Stimulated activated CD4-positive, alpha-beta T cell treated with anti-CD3 and anti-CD28 coated beads, Interleukin-12 subunit alpha, Interleukin-12 subunit beta, amount 100 ng/mL, for 48 hours (primary cell): ENCODE measurements around the gene STARD10.

ENCODE experiments used
- DNase-seq, 3 donors: peaks; one replicate each; pipeline ENCODE4 v3.0.0-alpha.2; 2020; ENCODE audit warnings: low read depth in 2 of 3, low spot score in 1 of 3

STARD10 gene

DNA sequence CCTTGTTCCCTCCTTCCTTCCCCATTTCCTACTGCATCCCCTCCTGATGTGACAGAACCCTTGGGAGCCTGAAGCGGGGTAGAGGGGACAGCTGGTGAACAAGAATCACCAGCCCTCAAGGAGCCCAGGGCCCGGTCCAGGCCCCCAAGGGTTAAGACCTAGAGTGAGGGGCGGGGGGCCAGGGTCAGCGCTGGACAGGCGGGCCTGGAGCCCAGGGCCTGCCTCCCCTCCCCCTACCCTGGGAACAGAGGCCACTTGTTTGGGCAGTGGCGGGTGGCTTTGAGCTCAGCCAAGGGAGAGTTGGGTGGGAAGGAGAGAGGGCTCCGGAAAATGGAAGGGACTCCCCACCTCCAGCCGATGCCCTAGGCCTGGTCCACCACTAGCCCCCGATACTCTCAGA is 43.8 kb downstream of the STARD10 start:
- DNase-seq: no peak

DNA sequence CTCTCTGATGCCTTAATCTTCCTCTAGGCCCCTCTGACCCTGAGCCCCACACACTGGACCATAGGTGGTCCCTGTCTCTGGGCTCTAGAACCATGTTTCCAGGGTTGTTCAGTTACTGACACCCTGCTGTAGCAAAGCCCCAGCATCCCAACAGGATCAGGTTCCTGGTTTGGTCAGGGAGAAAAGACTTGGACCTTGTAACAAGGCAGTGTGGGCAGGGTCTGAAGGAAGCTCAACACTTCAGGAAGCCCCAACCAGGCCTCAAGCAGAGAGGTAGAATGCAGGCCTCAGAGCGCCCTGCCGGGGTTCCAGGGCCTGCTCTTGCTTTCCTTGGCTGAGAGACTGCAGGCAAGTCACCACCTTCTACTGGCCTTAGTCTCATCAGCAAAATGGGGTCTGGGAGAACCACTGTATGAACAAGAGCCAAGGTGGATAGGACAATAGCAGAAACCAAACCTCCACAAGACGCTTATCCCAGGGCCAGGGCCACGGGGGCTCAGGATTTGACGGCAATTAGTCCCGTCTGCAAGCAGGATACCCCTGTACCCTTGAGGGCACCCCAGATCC is 46.5 kb downstream of the STARD10 start:
- DNase-seq: no peak

DNA sequence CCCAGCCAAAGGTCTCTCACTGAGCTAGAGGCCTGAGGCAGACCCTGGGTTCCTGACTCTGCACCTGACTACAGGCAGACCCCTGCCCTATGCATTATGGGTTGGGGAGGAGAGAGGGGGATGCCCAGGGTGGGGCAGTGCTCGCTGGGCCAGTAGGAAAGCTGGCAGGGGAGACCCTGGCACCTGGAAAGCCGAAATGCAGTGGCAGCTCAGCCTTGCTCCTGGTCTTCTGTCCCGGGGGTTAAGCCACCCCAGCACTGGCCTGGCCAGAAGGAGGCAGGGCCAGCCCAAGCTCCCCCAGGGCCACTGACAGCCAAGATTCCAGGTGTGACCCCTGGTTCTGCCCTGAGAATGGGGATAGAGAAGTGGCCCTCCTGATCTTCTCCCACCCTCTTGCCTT is 47.0 kb downstream of the STARD10 start:
- no peak for DNase-seq

DNA sequence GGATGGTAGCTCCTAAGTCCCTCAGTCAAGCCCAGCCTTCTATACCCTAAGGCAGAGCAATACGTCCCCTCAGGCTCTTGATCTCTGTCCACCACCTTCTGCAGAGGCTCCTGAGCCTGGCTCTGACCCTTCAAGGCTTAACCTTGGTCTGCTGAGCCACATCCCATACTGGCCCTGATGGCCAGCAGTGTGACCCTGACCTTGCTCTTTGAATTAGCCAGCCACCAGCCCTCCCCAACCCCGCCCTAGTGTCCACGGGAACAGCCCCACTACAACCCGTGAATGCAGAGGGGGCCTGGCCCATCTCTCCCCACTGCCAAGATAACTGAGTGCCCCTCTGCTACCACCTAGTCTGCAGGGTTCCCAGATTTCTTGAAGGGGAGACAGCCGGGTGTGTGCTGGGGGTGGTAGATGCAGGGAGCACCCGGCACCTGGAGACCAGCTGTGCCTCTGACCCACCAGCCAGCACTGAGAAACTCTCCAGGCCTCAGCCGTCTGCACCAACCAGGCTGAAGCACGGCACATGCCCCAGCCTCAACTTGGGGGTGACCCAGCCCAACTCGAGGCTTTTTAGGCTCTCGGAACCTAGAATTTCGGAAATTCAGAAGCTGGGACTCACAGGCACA is 47.8 kb downstream of the STARD10 start:
- DNase-seq: no peak

DNA sequence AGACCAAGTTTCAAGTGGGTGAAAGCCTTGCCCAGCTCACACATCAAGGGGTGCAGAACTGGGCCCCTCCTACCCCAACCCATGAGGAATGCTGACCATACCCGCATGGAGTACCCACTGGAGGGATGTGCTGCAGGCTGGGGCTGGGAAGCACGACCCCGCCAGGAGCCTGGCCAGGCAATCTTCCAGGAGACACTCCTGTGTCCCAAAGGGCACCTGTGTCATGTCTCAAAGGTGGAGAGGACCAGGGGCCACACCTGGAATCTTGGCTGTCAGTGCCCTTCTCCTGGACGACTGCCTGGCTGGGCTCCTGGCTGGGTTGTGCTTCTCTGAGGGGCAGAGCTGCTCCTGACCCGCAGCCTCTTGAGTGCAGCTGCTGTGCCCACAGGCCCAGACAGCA is 48.3 kb downstream of the STARD10 start:
- no peak for DNase-seq

DNA sequence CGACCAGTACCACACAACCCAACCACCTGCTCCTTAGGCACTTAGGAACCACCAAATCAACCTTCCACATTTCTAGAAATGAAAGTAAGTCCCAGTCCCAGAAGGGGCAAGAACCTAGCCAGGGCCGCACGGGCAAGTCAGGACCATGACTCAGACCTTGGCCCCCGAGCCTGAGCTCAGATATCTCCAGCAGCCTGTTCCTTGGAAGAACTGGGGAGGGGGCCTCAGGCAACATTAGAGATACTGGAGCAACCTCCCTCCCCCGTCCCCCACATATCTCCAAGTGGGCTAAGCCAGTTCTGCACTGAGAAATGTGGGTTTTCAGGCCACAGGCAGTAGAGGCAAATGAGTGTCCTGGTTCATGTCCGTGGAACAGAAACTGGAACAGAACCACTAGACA is 49.4 kb downstream of the STARD10 start:
- no peak for DNase-seq

DNA sequence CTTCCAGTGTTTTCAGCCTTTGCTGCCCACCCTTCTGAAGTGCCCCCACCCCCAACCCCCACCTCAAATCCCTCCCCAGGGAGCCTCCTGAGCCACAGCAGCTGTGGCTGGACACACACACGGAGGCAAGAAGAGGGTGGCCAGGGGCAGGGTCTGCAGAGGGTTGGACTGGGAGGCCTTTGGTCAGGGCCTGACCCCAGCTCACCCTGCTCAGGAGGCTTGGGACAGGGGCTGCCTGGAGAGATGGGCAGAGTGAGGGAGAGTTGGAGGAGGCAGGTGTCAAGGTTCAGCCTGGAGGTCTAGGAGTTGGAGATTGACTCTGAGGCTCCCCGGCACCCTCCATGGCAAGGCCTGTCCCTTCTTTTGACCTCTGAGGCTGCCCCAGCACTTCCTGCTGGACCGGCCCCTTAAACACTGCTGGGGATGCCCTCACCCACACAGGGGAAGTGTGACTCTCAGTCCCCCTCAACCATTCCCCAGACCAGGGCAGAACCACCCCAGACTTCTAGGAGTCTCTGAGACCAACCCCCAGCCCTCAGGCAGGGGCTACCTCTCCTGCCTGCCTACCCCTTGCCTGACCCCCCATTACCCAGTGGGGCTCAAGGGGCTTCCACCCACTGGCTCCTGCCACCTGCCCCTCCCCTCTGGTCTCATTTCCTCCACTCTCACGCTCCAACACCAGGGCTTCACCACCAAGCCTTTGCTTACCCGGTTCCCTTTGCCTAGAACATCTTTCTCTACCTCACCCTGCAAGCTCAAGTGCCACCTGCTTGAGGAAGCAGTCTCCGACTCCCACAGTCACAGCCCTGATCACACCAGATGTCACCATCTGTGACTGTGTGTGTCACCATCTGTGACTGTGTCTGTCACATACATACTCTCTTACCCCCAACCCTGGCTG is 50.3 kb downstream of the STARD10 start:
- DNase-seq: no peak

DNA sequence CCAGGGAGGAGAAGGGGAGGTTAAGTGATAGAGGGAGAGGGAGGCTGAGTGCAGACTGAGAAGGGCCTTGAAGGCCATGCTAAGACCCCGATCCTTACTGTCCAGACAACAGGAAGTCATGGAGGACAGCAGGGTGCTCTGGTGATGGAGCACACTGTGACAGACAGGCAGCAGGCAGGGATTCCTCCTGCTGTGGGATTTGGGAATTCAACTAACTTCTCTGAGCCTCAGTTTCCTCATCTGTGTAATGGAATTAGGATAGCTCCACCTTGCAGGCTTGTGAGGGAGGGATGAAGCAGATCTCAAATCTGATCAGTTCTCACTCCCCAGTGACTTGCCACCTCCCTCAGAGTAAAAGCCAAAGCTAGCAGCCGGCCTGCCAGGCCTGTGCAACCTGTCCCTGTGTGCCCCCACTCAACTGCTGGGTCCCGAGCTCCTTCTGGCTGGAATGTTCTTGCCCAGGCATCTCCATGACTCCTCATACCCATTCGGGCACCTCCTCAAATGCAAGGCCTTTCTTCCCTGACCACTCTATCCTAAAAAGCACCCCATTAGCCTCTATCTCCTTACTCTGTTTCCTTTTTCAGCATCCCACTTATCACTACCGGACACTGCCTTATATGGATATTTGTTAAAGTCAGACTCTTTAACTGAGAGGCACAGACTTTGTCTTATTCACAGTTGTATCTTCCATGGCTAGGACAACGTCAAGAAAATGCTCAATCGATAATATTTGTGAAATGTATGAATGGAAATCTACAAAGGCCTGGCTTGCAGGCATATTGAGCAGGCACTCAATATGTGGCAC is 51.1 kb downstream of the STARD10 start:
- DNase-seq: no peak

DNA sequence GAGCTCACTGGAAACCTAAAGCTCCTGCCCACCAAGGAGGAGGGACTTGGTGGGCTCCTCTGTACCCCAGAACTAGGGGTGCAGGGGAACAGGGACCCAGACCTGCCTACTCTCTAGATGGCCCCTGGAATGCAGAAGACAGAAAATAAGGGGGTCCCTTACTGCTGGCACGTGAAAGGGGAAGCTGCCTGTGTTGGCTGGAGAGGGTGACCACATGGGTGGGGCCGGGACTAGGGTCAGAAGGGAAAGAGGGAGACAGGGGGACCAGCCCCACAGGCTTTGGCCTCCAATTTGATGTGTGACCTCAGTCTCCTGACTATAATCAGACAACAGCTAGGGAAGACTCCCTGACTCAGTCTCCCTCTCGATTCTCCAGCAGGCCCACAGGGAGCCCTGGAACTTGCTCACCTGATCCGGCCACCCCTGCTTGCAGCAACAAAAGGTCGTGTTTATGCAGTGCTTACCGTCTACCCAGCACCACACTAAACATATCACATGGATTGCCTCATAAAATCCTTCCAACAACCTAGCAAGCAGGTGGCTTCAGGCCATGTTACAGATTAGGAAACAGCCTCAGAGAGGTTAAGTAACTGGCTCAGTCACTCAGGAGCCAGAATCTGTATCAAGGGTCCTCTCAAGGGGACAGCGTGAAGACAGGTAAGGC is 51.9 kb downstream of the STARD10 start:
- no peak for DNase-seq

DNA sequence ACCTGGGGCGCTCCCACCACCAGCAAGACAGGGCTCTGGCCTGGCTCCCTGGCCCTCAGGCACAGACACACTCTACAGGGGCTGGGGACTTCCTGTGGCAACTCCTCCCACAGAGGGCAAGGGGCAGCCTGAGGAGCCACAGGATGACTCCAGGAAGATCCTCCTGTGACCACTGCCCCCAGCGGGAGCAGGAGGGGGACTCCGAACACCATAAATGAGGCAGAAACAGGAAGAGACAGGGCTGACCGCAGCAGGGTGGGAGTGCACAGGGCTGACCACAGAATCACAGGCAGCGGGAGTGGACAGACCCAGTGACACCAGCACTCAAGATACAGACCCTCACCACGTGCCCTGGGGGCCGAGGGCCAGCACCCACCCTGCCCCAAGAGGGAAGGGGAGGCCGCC is 52.4 kb downstream of the STARD10 start:
- no peak for DNase-seq

DNA sequence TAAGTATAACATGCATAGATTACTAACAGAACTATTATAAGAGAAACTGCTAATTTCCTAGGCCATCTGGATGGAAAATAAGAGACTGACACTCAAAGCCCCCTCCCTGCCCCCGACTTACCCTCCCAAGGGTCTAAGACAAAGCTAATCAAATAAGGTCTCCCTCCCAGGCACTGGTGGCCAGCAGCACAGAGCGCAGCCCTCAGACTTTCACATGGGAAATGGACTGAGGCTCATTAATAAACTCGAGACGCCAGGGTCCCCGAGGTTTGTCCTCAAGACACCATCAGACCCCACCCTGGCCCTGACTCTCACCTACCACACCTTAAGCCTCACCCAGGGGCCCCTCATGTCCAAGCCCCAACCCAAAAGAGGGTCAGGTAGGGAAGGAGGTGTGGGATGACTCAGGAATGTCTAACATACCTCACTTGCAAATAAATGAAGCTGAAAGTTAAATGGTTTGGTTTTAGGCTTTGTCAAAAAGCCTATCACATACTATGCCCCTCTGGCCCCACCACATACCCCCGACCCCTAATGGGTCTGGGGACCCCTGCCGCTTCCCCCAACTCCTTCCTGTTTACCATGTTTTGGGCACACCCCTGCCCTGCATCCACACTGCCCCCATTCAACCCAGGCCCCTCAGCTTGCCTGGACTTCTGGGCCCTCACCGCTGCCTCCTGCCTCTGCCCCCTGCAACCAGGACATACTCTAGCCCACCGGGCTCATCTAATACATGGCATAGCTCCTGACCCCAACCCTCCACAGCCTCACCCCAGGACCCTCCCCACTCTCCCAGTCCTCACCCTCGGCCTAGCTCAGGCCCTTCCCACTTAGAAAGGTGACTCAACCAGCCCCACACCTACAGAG is 53.1 kb downstream of the STARD10 start:
- no peak for DNase-seq

DNA sequence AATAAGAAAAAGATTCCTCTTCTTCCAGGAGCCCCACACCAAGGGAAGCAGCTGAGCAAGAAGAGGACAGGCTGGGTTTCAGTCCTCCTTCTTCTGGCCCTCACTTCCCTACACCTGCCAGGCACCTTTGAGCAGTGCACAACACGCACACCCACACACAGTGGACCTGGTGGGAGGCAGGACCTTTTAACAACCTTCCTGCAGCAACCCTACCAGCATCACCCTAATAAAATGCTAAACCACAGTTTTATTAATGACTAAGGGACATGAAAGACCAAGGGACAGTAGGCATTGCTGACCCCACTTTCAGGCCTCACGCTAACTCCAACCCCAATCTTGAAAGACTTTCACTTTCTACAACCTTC is 53.8 kb downstream of the STARD10 start:
- DNase-seq: no peak

DNA sequence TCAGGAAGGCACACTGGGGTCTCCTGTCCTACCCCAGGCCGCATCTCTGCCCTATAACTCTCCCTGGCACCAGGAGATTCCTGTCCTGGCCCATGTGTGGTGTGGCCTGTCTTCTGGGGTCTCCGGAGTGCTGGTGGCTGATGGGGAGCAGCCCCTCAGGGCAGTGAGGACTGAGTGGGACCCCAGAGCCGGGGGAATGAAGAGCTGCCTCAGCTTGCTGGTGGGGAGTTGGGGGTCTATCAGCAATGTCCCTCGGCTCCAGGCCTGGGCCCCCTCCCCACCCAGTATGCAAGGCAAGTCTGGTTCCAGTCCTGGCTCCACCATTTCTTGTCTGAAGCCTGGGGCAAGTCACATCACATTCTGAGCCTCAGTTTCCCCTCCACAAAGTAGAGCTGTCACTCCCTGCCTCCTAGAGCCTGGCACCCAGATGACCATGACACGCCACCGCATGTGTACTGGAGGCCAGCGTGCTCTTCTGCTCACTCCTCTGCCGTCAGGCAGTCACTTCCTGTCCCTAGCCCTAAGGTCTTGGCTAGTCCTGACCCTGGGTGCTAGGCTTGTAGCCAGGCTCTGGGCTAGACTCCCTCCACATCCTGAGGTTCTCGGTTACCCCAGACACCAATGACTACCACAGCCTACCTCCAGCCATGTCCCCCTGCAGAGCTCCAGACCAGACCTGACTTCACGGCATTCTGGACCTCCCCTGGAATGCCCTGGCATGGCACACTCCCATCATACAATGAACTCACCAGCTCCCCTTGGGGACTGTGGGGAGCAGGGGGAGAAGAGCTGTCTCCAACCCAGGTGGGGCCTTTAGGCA is 54.4 kb downstream of the STARD10 start:
- DNase-seq: no peak

DNA sequence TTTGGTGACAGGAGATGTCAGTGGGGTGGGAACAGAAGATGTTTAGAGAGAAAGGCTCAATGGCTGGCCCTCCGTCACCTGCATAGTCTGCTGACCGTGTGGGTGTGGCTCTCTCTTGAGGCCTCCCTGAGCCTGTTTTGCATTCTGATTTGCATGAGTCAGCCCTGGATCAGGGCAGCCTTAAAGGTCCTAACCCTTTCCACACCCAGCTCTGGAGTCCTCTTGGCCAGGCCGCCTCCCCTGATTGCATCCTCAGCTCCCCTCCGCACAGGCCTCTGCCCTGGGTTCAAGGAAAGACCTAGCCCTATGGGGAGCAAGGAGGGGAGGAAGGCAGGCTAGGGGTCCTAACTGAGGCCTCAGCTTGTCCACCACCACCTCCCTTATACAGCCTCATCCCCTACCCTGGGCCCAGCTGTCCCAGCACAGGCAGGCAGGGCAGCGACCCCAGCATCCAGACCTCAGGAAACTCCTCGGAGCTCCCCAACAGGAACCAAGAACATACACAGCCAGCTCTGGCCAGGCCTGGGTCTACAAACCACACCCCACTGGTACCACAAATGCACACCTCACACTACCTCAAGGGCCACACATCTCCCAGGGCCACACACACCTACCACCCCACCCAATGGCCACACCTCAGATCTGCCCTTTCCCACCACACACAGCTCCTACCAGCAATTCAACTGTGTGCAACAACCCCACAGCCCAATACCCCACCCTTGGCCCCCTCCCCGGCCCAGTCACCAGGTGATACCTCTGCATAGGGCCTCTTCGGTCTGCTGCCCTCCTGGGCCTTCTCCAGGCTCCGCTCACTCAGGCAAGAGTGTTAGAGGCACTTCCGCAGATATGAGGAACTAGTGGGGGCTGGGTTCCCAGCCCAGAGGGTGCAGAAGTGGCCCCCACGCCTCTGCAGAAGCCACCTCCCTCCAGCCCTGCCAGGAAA is 55.4 kb downstream of the STARD10 start:
- DNase-seq: no peak

DNA sequence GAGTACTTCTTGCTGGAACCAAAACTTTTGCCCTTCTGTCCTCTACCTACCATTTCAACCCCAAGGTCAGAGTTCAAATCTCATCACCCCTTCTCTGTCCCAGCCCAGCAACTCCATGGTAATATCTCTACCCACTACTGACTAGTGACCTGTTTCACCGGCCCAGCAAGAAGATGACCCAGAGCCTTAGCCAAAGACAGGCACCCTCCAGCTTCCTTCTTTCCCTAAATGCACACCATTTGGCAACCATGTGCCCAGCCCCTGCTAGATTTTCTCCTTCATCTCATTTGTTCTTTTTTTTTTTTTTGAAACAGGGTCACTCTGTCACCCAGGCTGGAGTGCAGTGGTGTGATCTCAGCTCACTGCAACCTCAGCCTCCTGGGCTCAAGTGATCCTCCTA is 56.5 kb downstream of the STARD10 start:
- DNase-seq: no peak

DNA sequence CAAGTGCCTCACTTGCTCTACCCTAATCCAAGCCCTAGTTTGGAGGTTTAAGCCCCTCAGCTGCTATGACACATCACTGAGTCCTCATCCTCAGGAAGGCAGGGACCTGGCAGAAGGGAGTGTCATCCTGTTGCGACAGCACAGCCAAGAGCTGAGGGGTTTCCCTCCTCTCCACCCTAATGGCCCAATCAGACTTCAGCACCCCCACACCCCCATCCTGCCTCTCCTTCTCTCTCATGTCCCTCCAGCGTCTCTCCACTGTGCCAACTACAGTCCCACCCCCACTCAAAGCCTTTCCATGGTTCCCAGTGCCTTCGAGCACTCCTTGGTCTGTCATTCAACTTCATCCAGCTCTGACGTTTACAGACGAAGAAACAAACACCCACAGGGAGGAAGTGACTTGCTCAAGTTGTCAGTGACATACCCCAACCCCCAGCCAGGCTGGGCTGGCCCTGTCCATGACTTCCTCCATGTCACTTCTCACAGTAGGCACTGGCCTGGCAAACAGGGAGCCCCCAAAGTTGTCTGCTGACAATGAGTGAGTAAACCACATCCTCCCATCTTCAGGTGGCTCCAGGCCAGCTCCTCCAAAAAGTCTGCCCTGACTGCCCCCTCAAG is 57.3 kb downstream of the STARD10 start:
- peak in 2 of 3 donors; percentile 39 to 64 for DNase-seq

DNA sequence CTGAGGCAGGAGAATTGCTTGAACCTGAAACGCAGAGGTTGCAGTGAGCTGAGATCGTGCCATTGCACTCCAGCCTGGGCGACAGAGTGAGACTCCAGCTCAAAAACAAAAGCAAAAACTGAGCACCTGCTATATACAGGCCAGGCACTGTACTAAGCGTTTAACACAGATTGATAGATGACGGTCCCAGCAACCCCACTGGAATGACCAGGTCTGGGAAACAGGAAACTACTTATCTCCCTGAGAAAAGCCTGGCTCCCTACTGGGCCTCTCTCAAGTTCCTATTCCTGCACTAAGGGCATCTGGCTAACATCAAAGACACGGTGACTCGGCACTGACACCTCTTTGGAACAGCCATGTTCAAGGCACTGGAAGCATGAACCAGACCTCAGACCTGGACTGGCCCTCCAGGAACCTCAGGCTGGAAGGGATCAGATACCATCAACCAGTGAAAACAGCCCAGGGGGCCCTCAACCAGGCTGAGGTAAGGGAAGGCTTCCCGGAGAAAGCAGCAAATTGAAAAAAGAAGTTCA is 58.3 kb downstream of the STARD10 start:
- DNase-seq: no peak
